Liver (tissue), 3 donors: ENCODE data around the gene ASPSCR1.

Source experiments
- EGR1 ChIP-seq, 2 donors: IDR thresholded peaks; 2 replicates each; pipeline ENCODE4 v1.6.1; 2016 to 2018; ENCODE audit warnings: antibody characterized with exemption in 2 of 2, low read depth in 2 of 2
- FOXA1 ChIP-seq: IDR thresholded peaks from 2 replicates; pipeline ENCODE4 v1.6.1; 2016; ENCODE audit warnings: antibody characterized with exemption
- JUND ChIP-seq, 2 donors: IDR thresholded peaks; 2 replicates each; pipeline ENCODE4 v1.6.1; 2016; ENCODE audit warnings: antibody characterized with exemption in 2 of 2
- RAD21 ChIP-seq, 2 donors: IDR thresholded peaks; 2 replicates each; pipeline ENCODE4 v1.6.1; 2016; ENCODE audit warnings: antibody characterized with exemption in 2 of 2, mild to moderate bottlenecking in 2 of 2
- RXRA ChIP-seq, 2 donors: IDR thresholded peaks; 2 replicates each; pipeline ENCODE4 v1.6.1; 2017 to 2018; ENCODE audit warnings: antibody characterized with exemption in 2 of 2, mild to moderate bottlenecking in 1 of 2
- TAF1 ChIP-seq: conservative IDR thresholded peaks from 2 replicates; pipeline ENCODE4 v1.6.1; 2016; ENCODE audit warnings: antibody characterized with exemption, mild to moderate bottlenecking
- YY1 ChIP-seq: IDR thresholded peaks from 2 replicates; pipeline ENCODE4 v1.6.1; 2016; ENCODE audit warnings: antibody characterized with exemption, mild to moderate bottlenecking
- TF ChIP-seq, protein P1 (sequence below): IDR thresholded peaks from 2 replicates; pipeline ENCODE4 v1.6.1; 2016; ENCODE audit warnings: antibody characterized with exemption
- TF ChIP-seq, protein P2 (sequence below): IDR thresholded peaks from 2 replicates; pipeline ENCODE4 v1.6.1; 2016; ENCODE audit warnings: antibody characterized with exemption, mild to moderate bottlenecking
- TF ChIP-seq, protein P3 (sequence below): fragments of 150-350 bp; IDR thresholded peaks from 2 replicates; pipeline ENCODE4 v1.5.1; 2017; ENCODE audit warnings: improper control_type of control experiment, low read depth, low read length; ENCODE audit not compliant: missing input control
- TF ChIP-seq, protein P4 (sequence below): IDR thresholded peaks from 2 replicates; pipeline ENCODE4 v1.6.1; 2016; ENCODE audit warnings: antibody characterized with exemption
- TF ChIP-seq, protein P5 (sequence below): IDR thresholded peaks from 2 replicates; pipeline ENCODE4 v1.6.1; 2016; ENCODE audit warnings: antibody characterized with exemption
- donor health status: healthy.
- donor health status: healthy.

DNA sequence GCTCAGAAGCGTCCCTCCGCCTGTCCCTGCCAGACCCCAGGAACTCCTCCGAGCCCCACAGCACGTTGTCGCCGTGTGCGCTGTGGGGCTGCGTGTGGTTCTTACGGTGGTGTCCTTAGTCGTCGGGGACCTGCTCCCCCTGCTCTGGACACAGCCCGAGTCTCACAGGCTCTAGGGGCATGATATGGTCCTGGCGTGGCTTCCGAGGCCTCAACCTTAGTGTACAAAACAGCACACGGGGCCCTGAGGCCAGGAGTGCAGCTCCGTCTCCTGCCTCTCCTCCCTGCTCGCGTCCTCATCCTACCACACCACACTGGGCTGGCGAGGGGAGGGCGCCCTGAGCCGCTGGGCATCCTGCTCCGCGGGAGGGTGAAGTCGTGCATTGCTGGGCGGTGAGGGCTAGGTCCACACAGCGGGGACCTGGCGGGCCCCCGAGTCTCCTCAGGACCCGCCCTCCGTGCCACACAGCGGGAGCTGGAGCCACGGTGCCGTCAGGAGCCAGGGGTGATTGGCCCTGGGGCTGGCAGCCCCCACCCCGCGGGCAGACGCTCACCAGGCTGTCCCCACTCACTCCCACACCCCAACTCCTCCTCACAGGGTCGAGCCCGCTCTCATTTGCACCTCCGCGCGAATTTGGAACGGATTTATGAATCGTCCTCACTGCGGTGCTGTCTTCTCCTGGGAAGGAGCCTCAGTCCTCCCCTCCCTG, 48.7 kb upstream of the ASPSCR1 start:
- TF ChIP-seq, protein P1, sequence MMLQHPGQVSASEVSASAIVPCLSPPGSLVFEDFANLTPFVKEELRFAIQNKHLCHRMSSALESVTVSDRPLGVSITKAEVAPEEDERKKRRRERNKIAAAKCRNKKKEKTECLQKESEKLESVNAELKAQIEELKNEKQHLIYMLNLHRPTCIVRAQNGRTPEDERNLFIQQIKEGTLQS: no peak
- TF ChIP-seq, protein P2, sequence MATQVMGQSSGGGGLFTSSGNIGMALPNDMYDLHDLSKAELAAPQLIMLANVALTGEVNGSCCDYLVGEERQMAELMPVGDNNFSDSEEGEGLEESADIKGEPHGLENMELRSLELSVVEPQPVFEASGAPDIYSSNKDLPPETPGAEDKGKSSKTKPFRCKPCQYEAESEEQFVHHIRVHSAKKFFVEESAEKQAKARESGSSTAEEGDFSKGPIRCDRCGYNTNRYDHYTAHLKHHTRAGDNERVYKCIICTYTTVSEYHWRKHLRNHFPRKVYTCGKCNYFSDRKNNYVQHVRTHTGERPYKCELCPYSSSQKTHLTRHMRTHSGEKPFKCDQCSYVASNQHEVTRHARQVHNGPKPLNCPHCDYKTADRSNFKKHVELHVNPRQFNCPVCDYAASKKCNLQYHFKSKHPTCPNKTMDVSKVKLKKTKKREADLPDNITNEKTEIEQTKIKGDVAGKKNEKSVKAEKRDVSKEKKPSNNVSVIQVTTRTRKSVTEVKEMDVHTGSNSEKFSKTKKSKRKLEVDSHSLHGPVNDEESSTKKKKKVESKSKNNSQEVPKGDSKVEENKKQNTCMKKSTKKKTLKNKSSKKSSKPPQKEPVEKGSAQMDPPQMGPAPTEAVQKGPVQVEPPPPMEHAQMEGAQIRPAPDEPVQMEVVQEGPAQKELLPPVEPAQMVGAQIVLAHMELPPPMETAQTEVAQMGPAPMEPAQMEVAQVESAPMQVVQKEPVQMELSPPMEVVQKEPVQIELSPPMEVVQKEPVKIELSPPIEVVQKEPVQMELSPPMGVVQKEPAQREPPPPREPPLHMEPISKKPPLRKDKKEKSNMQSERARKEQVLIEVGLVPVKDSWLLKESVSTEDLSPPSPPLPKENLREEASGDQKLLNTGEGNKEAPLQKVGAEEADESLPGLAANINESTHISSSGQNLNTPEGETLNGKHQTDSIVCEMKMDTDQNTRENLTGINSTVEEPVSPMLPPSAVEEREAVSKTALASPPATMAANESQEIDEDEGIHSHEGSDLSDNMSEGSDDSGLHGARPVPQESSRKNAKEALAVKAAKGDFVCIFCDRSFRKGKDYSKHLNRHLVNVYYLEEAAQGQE: no peak
- TF ChIP-seq, protein P3, sequence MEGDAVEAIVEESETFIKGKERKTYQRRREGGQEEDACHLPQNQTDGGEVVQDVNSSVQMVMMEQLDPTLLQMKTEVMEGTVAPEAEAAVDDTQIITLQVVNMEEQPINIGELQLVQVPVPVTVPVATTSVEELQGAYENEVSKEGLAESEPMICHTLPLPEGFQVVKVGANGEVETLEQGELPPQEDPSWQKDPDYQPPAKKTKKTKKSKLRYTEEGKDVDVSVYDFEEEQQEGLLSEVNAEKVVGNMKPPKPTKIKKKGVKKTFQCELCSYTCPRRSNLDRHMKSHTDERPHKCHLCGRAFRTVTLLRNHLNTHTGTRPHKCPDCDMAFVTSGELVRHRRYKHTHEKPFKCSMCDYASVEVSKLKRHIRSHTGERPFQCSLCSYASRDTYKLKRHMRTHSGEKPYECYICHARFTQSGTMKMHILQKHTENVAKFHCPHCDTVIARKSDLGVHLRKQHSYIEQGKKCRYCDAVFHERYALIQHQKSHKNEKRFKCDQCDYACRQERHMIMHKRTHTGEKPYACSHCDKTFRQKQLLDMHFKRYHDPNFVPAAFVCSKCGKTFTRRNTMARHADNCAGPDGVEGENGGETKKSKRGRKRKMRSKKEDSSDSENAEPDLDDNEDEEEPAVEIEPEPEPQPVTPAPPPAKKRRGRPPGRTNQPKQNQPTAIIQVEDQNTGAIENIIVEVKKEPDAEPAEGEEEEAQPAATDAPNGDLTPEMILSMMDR: no peak
- TF ChIP-seq JUND (IDR thresholded peaks at IDR 0.05) (no peak), YY1 (no peak), FOXA1 (no peak), RXRA (IDR thresholded peaks at IDR 0.05) (no peak), EGR1 (IDR thresholded peaks at IDR 0.05; ENCODE audit: low read depth in 2 of 2) (no peak), TAF1 (no peak), RAD21 (IDR thresholded peaks at IDR 0.05) (no peak)
- TF ChIP-seq, protein P4, sequence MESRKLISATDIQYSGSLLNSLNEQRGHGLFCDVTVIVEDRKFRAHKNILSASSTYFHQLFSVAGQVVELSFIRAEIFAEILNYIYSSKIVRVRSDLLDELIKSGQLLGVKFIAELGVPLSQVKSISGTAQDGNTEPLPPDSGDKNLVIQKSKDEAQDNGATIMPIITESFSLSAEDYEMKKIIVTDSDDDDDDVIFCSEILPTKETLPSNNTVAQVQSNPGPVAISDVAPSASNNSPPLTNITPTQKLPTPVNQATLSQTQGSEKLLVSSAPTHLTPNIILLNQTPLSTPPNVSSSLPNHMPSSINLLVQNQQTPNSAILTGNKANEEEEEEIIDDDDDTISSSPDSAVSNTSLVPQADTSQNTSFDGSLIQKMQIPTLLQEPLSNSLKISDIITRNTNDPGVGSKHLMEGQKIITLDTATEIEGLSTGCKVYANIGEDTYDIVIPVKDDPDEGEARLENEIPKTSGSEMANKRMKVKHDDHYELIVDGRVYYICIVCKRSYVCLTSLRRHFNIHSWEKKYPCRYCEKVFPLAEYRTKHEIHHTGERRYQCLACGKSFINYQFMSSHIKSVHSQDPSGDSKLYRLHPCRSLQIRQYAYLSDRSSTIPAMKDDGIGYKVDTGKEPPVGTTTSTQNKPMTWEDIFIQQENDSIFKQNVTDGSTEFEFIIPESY: no peak
- TF ChIP-seq, protein P5, sequence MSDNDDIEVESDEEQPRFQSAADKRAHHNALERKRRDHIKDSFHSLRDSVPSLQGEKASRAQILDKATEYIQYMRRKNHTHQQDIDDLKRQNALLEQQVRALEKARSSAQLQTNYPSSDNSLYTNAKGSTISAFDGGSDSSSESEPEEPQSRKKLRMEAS: no peak
